GM21737 (cell line): ENCODE measurements around the gene SRCAP.

Experiments
- ATAC-seq: cut with Tn5 transposase; IDR thresholded peaks from one replicate; pipeline ENCODE4 v1.9.1; 2021; ENCODE audit warnings: mild to moderate bottlenecking, moderate library complexity; ENCODE audit not compliant: unreplicated experiment

SRCAP gene

GRCh38 chr16:30728899-30729672, 30.1 kb downstream of the SRCAP start:
- ATAC-seq, result no peak

- ATAC-seq, result no peak
Observed at GRCh38 chr16:30731411-30731810, 32.4 kb downstream of the SRCAP start.

GRCh38 chr16:30736995-30737793, 38.2 kb downstream of the SRCAP start:
- ATAC-seq, result no peak

GRCh38 chr16:30737794-30738648, 39.0 kb downstream of the SRCAP start:
- no peak for ATAC-seq

GRCh38 chr16:30738984-30739951, 40.3 kb downstream of the SRCAP start:
- no peak for ATAC-seq

- no peak for ATAC-seq
Observed at GRCh38 chr16:30740364-30741251, 41.6 kb downstream of the SRCAP start.

GRCh38 chr16:30741461-30741914, 42.5 kb downstream of the SRCAP start:
- ATAC-seq, result no peak

- ATAC-seq, result no peak
Observed at GRCh38 chr16:30743716-30744115, 44.7 kb downstream of the SRCAP start.

GRCh38 chr16:30744183-30744582, 45.2 kb downstream of the SRCAP start:
- ATAC-seq, result no peak

- no peak for ATAC-seq
Observed at GRCh38 chr16:30745082-30745481, 46.1 kb downstream of the SRCAP start.

GRCh38 chr16:30746638-30747175, 47.7 kb downstream of the SRCAP start:
- ATAC-seq, result no peak

GRCh38 chr16:30747331-30747730, 48.4 kb downstream of the SRCAP start:
- no peak for ATAC-seq

- peak; percentile 96 for ATAC-seq
Observed at GRCh38 chr16:30747799-30748633, 49.0 kb downstream of the SRCAP start, which contains the start of gene PHKG2. TSS of gene PHKG2 (plus strand) at chr16:30748425. CDS start at chr16:30748821, 396 bp downstream.

- no peak for ATAC-seq
Observed at GRCh38 chr16:30748634-30749445, 49.9 kb downstream of the SRCAP start.

- ATAC-seq, result no peak
Observed at GRCh38 chr16:30750201-30750600, 51.2 kb downstream of the SRCAP start.

GRCh38 chr16:30750876-30751465, 52.0 kb downstream of the SRCAP start:
- no peak for ATAC-seq
